NCI-H1417 (cell line): ENCODE measurements around the gene S1PR2.
"Not testable (repeated sequence)": the region's sequence is repeated elsewhere in the genome, so short reads cannot be mapped to it uniquely, and the experiment has no call there.

ENCODE experiments used
- DNase-seq, 3 experiments: peaks; one replicate each; lab custom pipeline; 2025; lab: John Stamatoyannopoulos, UW

Gene S1PR2

GRCh38 chr19:10224337-10224736 is 6.8 kb downstream of the S1PR2 start:
- DNase-seq, result no peak

GRCh38 chr19:10223488-10224213 is 7.5 kb downstream of the S1PR2 start:
- no peak for DNase-seq

GRCh38 chr19:10222201-10222890 is 8.8 kb downstream of the S1PR2 start:
- no peak for DNase-seq

- no peak for DNase-seq
Observed at GRCh38 chr19:10220695-10221094, 10.4 kb downstream of the S1PR2 start.

- DNase-seq, result peak in 1 of 3 experiments; percentile 14
Observed at GRCh38 chr19:10219678-10220077, 11.5 kb downstream of the S1PR2 start.

GRCh38 chr19:10217085-10217484 is 14.0 kb downstream of the S1PR2 start:
- DNase-seq, result no peak

- no peak for DNase-seq
Observed at GRCh38 chr19:10214784-10215183, 16.3 kb downstream of the S1PR2 start.

- no peak for DNase-seq
Observed at GRCh38 chr19:10211691-10212090, 19.4 kb downstream of the S1PR2 start.

- no peak for DNase-seq
Observed at GRCh38 chr19:10211061-10211460, 20.1 kb downstream of the S1PR2 start.

GRCh38 chr19:10209315-10209714 is 21.8 kb downstream of the S1PR2 start:
- DNase-seq, result no peak

GRCh38 chr19:10207026-10207425 is 24.1 kb downstream of the S1PR2 start:
- no peak for DNase-seq

GRCh38 chr19:10206226-10206885 is 24.8 kb downstream of the S1PR2 start:
- DNase-seq, result no peak

- DNase-seq, result no peak
Observed at GRCh38 chr19:10205636-10206035, 25.5 kb downstream of the S1PR2 start.

GRCh38 chr19:10203686-10204085 is 27.4 kb downstream of the S1PR2 start:
- DNase-seq, result no peak

- DNase-seq, result no peak
Observed at GRCh38 chr19:10201176-10201575, 30.0 kb downstream of the S1PR2 start.

GRCh38 chr19:10200101-10200500 is 31.0 kb downstream of the S1PR2 start:
- not testable (repeated sequence) for DNase-seq

- DNase-seq, result not testable (repeated sequence)
Observed at GRCh38 chr19:10198889-10199644, 32.1 kb downstream of the S1PR2 start.

- no peak for DNase-seq
Observed at GRCh38 chr19:10195199-10195519, 36.0 kb downstream of the S1PR2 start.

GRCh38 chr19:10194500-10195198 is 36.5 kb downstream of the S1PR2 start, which contains the start of gene DNMT1:
TSS of gene DNMT1 (minus strand) at chr19:10194953. CDS start at chr19:10194899, 54 bp downstream.
- DNase-seq, result peak; percentile 90 to 99 (median 98)

GRCh38 chr19:10193790-10194499 is 37.2 kb downstream of the S1PR2 start:
- DNase-seq, result peak in 2 of 3 experiments; percentile 34 to 80

GRCh38 chr19:10192922-10193321 is 38.2 kb downstream of the S1PR2 start:
- no peak for DNase-seq
